Uterus (tissue), 2 donors: ENCODE results near the gene LGALS3.

Experiments
- CTCF ChIP-seq, 4 experiments: fragments of 200-600 bp in 2 of 4; fragments of 450-650 bp in 2 of 4; sonication (generic) in 2 of 4; IDR thresholded peaks; one replicate each; pipeline ENCODE4 v1.5.1; 2016 to 2019; ENCODE audit warnings: antibody characterized with exemption in 4 of 4, mild to moderate bottlenecking in 2 of 4, moderate library complexity in 1 of 4
- POLR2A ChIP-seq, 2 donors: fragments of 450-650 bp; IDR thresholded peaks; one replicate each; pipeline ENCODE4 v1.6.1; 2016; ENCODE audit warnings: antibody characterized with exemption in 2 of 2, mild to moderate bottlenecking in 1 of 2, moderate library complexity in 1 of 2

DNA sequence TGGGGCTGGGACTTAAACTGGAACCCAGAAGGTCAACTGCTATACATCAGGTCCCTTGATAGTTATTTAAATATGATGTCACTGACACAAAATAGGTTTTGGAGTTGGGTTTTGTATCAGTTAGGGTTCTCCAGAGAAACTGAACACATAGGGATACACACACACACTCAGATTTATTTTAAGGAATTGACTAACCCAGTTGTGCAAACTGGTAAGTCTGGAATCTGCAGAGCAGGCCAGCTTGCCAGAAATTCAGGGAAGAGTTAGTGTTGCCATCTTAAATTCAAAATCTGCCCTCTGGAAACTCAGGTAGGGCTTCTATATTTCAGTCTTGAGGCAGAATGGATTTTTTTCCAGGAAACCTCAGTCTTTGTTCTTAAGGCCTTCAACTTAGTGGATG, 40.7 kb upstream of the LGALS3 start:
- TF ChIP-seq CTCF (IDR thresholded peaks at IDR 0.05) (no peak), POLR2A (IDR thresholded peaks at IDR 0.05) (no peak)
